Measurements from ENCODE around the gene NEU3.
"Not testable (repeated sequence)": the region's sequence is repeated elsewhere in the genome, so short reads cannot be mapped to it uniquely, and the experiment has no call there.

NEU3 gene

GRCh38 chr11:74984730-74985129 lies 4.0 kb upstream of the NEU3 start:
- Histone ChIP-seq H3K4me3 (no peak overlapping the region), H3K27ac (no peak overlapping the region)
- no peak for TF ChIP-seq CTCF (IDR thresholded peaks at IDR 0.05)
- DNase-seq (ENCODE audit: low spot score): no peak

- no peak for DNase-seq (ENCODE audit: low spot score)
- H3K4me3 ChIP-seq: peak overlapping the region; percentile 92
- H3K27ac ChIP-seq: peak overlapping the region; percentile 65 to 84
- TF ChIP-seq CTCF (IDR thresholded peaks at IDR 0.05): no peak
These were observed 516 bp downstream of the NEU3 start for GRCh38 chr11:74989260-74989638.

- not testable (repeated sequence) for DNase-seq (ENCODE audit: low spot score); H3K27ac ChIP-seq; H3K4me3 ChIP-seq
These were observed 1.4 kb downstream of the NEU3 start for GRCh38 chr11:74990150-74990549.

GRCh38 chr11:74990941-74991340 lies 2.2 kb downstream of the NEU3 start:
- H3K27ac ChIP-seq: no peak overlapping the region
- DNase-seq (ENCODE audit: low spot score): no peak
- no peak overlapping the region for H3K4me3 ChIP-seq
- no peak for TF ChIP-seq CTCF (IDR thresholded peaks at IDR 0.05)

- no peak for DNase-seq (ENCODE audit: low spot score)
- Histone ChIP-seq H3K27ac (no peak overlapping the region), H3K4me3 (no peak overlapping the region)
- TF ChIP-seq CTCF (IDR thresholded peaks at IDR 0.05): no peak
These were observed 4.1 kb downstream of the NEU3 start for GRCh38 chr11:74992852-74993251.

- no peak for TF ChIP-seq CTCF (IDR thresholded peaks at IDR 0.05)
- H3K27ac ChIP-seq: no peak overlapping the region
- H3K4me3 ChIP-seq: no peak overlapping the region
- no peak for DNase-seq (ENCODE audit: low spot score)
These were observed 12.2 kb downstream of the NEU3 start for GRCh38 chr11:75000975-75001354.

- no peak for TF ChIP-seq CTCF (IDR thresholded peaks at IDR 0.05)
- H3K4me3 ChIP-seq: no peak overlapping the region
- H3K27ac ChIP-seq: no peak overlapping the region
- no peak for DNase-seq (ENCODE audit: low spot score)
These were observed 13.0 kb downstream of the NEU3 start for GRCh38 chr11:75001686-75002085.

GRCh38 chr11:75002516-75002915 lies 13.8 kb downstream of the NEU3 start:
- no peak for DNase-seq (ENCODE audit: low spot score)
- TF ChIP-seq CTCF (IDR thresholded peaks at IDR 0.05): no peak
- Histone ChIP-seq H3K4me3 (no peak overlapping the region), H3K27ac (no peak overlapping the region)

Data from coronary artery (tissue), 2 donors.